Heart left ventricle (tissue), 16 donors: ENCODE data around the gene ARNT2. TPM values are rescaled to one million over a fixed set of nuclear protein-coding genes. Genes with fewer than 3 reads are reported as not detected.

ENCODE experiments used
- ATAC-seq, 4 donors: fragments of 200-7000 bp; cut with Tn5 transposase; one replicate each; pipeline ENCODE4 v1.9.1; 2020 to 2022; ENCODE audit warnings: moderate library complexity in 4 of 4, mild to moderate bottlenecking in 3 of 4, moderate number of reproducible peaks in 1 of 4
- DNase-seq, 5 donors: peaks; one replicate each; pipeline ENCODE4 v3.0.0-alpha.2; 2020
- H3K27ac ChIP-seq, 12 donors: fragments of 200-600 bp; sonication (generic) in 4 of 12; one replicate each; pipeline versions ENCODE4 v1.5.0 to v1.8.0; 2016 to 2022; ENCODE audit warnings: mild to moderate bottlenecking in 2 of 12
- H3K27me3 ChIP-seq, 9 donors: fragments of 200-600 bp; sonication (generic) in 2 of 9; one replicate each; pipeline versions ENCODE4 v1.5.1 to v1.8.0; 2016 to 2022; ENCODE audit warnings: mild to moderate bottlenecking in 3 of 9
- H3K36me3 ChIP-seq, 9 donors: fragments of 200-600 bp; sonication (generic) in 2 of 9; one replicate each; pipeline versions ENCODE4 v1.5.0 to v1.8.0; 2018 to 2022; ENCODE audit warnings: mild to moderate bottlenecking in 2 of 9
- H3K4me1 ChIP-seq, 12 donors: fragments of 200-600 bp; sonication (generic) in 4 of 12; one replicate each; pipeline versions ENCODE4 v1.5.0 to v1.8.0; 2016 to 2022; ENCODE audit warnings: mild to moderate bottlenecking in 3 of 12
- H3K4me3 ChIP-seq, 12 donors: fragments of 200-600 bp; sonication (generic) in 4 of 12; one replicate each; pipeline versions ENCODE4 v1.5.0 to v1.8.0; 2017 to 2022; ENCODE audit warnings: mild to moderate bottlenecking in 9 of 12, moderate library complexity in 4 of 12
- H3K9me3 ChIP-seq, 12 donors: fragments of 200-600 bp; sonication (generic) in 4 of 12; one replicate each; pipeline versions ENCODE4 v1.5.0 to v1.8.0; 2016 to 2022; ENCODE audit warnings: mild to moderate bottlenecking in 1 of 12
- CTCF ChIP-seq, 12 donors: fragments of 200-600 bp; sonication (generic) in 4 of 12; IDR thresholded peaks; one replicate each; pipeline versions ENCODE4 v1.5.0 to v1.8.0; 2018 to 2022; ENCODE audit warnings: antibody characterized with exemption in 12 of 12, mild to moderate bottlenecking in 5 of 12
- POLR2A ChIP-seq, 2 donors: fragments of 450-650 bp; IDR thresholded peaks; one replicate each; pipeline ENCODE4 v1.6.1; 2017; ENCODE audit warnings: antibody characterized with exemption in 2 of 2, mild to moderate bottlenecking in 2 of 2, moderate library complexity in 2 of 2
- WGBS, 4 donors: extraction: QIAGEN DNeasy Blood & Tissue Kit in 2 of 4; methylation state at CpG; one replicate each; pipeline versions ENCODE4 v1.1.5 to v1.1.7; 2013 to 2018; 5-methylcytosine and 5-hydroxymethylcytosine counted together
- intact Hi-C, 10 donors: fragments of 100-400 bp; cut with DNase I; formaldehyde crosslinking; loops; one replicate each; pipeline versions ENCODE4 v1.11.1 to v1.14.2; 2022
- polyA plus RNA-seq, 2 donors: library from polyadenylated mRNA; stranded (reverse); fragments of 200-250 nt; gene quantifications; one replicate each; pipeline ENCODE4 v1.2.3, GENCODE V29; 2013
- total RNA-seq, 9 donors: library from RNA; depleted of rRNA in 2 of 9; stranded (reverse); fragments of >200 nt in 2 of 9; fragmentation: NEBNext Ultra II Directional in 3 of 9; extraction: Animal tissue kit (Norgen Biotek cat#: 25700) in 3 of 9; gene quantifications; one replicate each; pipeline versions ENCODE4 v1.1.0 to v1.2.4, GENCODE V29; 2016 to 2023
- donor health status: ischemic (EF 13 %, LVEDD 7.1; RV severe dilation, severe dysfunction).
- donor health status: healthy with polysubstance abuse.
- donor health status: DM: no; HTN: yes; CAD: no.
- donor health status: DM: no; HTN: no; CAD: no.
- donor health status: ischemic (EF 25% LVEDD 6.9; RV normal size, moderate dysfunction).
- donor health status: ischemic (EF 25% LVEDD 5.7; RV mildly dilated, moderate dysfunction).
- donor health status: healthy.
- donor health status: DM: yes; HTN: yes; CAD: no.
- donor health status: ischemic (EF 35%, LVEDD 5.7; RV mildly dilated, moderate dysfunction).
- donor health status: nonischemic (EF 11% LVEDD 7.7; RV severe dilation, severe dysfunction).
- donor health status: DM: yes; HTN: yes; CAD: no.
- donor health status: PGD.
- donor health status: ischemic (EF 29% LVEDD 5.4; RV normal size, mild dysfunction).
- donor health status: nonischemic (EF 23%, LVEDD 6.1; RV moderate dilation, normal function).

Gene ARNT2
- total and polyA plus RNA-seq, 11 donors: 1.2 to 10.0 (median 3.9) TPM

- DNase-seq: no peak
- intact Hi-C loops: no loop called here
- H3K27ac ChIP-seq: no peak overlapping the region
- no peak for TF ChIP-seq POLR2A (IDR thresholded peaks at IDR 0.05)
- TF ChIP-seq CTCF (IDR thresholded peaks at IDR 0.05): no peak
- peaks cover 0 to 35% (median 13%) of the 10 kb centered on the region in 12 donors for H3K9me3 ChIP-seq
- no peak overlapping the region for H3K4me3 ChIP-seq
- no peak for ATAC-seq
- H3K4me1 ChIP-seq: peaks cover 0 to 21% (median 3%) of the 10 kb centered on the region in 12 donors
- H3K27me3 ChIP-seq: no peaks in the 10 kb centered on the region
- H3K36me3 ChIP-seq: no peaks in the 10 kb centered on the region
Observed at GRCh38 chr15:80517290-80517689, 113.1 kb downstream of the ARNT2 start.

DNA sequence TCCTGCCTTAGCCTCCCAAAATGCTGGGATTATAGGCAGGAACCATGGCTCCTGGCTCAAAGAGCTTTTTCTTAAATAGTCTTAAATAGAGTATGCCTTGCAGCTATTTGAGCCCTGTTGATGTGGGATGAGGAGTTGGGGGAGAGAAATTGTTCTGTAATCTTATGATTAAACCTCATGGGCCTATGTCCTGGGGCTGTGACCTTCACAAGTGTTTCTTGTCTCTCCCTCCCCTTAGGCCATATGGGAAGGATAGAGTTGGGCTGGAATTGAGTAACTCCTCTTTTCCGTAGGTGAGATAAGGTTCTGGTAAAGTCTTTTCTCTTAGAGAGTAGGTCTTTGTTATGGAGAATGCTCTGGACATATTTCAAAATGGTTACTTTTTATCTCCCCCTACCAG is 114.3 kb downstream of the ARNT2 start:
- 71 to 100% (median 87%) methylated on average over 1 of the region's 1 CpG for WGBS, 4 donors
- H3K4me1 ChIP-seq: peaks cover 0 to 12% (median 0%) of the 10 kb centered on the region in 12 donors
- no peak overlapping the region for H3K4me3 ChIP-seq
- intact Hi-C loops: no loop called here
- no peak overlapping the region for H3K27ac ChIP-seq
- H3K36me3 ChIP-seq: no peaks in the 10 kb centered on the region
- no peaks in the 10 kb centered on the region for H3K27me3 ChIP-seq
- DNase-seq (no peak), ATAC-seq (no peak)
- no peak for TF ChIP-seq POLR2A (IDR thresholded peaks at IDR 0.05)
- no peak for TF ChIP-seq CTCF (IDR thresholded peaks at IDR 0.05)
- peaks cover 0 to 35% (median 13%) of the 10 kb centered on the region in 12 donors for H3K9me3 ChIP-seq

DNA sequence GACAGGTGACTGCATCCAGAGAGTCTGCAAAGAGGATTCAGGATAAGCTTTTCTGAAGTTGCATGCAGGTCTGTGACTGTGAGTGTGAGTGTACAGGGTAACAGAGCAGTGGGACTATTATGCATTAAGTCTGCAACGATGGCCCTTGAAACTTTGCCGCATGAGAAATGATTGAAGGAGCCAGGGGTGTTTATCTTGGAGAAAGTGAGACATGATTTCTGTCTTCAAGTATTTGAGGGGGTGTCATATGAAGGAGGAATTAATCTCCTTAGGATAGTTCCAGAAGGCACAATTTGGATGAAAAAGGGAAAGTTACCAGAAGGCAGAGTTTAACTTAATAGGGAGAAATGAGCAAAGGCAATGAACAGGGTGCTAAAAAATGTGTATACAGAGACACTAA is 119.6 kb downstream of the ARNT2 start:
- 73 to 85% (median 78%) methylated on average over 2 of the region's 2 CpGs for WGBS, 4 donors
- Histone ChIP-seq H3K9me3 (no peaks in the 10 kb centered on the region), H3K4me1 (peaks cover 0 to 24% (median 12%) of the 10 kb centered on the region in 12 donors), H3K4me3 (no peak overlapping the region), H3K27ac (no peak overlapping the region), H3K36me3 (no peaks in the 10 kb centered on the region), H3K27me3 (no peaks in the 10 kb centered on the region)
- no peak for TF ChIP-seq POLR2A (IDR thresholded peaks at IDR 0.05)
- no peak for TF ChIP-seq CTCF (IDR thresholded peaks at IDR 0.05)
- ATAC-seq: peak in 1 of 4 donors; percentile 9
- DNase-seq: no peak
- intact Hi-C loops: loop anchor here in 1 of 10 donors (10.0 kb wide), 1 partner anchor 49 kb away; no protein-coding TSS in a partner anchor

- ATAC-seq: no peak
- Histone ChIP-seq H3K27ac (peak overlapping the region in 1 of 12 donors; percentile 61), H3K4me3 (no peak overlapping the region), H3K27me3 (no peaks in the 10 kb centered on the region), H3K36me3 (no peaks in the 10 kb centered on the region), H3K4me1 (peaks cover 0 to 30% (median 13%) of the 10 kb centered on the region in 12 donors), H3K9me3 (no peaks in the 10 kb centered on the region)
- TF ChIP-seq POLR2A (IDR thresholded peaks at IDR 0.05): no peak
- no peak for TF ChIP-seq CTCF (IDR thresholded peaks at IDR 0.05)
- 81 to 90% (median 85%) methylated on average over 2 of the region's 2 CpGs for WGBS, 4 donors
- no peak for DNase-seq
- intact Hi-C loops: loop anchor here in 1 of 10 donors (10.0 kb wide), 1 partner anchor 51 kb away; no protein-coding TSS in a partner anchor
Observed at GRCh38 chr15:80525853-80526252, 121.7 kb downstream of the ARNT2 start.
